ENCODE results near the gene RHOF.

RHOF gene

DNA sequence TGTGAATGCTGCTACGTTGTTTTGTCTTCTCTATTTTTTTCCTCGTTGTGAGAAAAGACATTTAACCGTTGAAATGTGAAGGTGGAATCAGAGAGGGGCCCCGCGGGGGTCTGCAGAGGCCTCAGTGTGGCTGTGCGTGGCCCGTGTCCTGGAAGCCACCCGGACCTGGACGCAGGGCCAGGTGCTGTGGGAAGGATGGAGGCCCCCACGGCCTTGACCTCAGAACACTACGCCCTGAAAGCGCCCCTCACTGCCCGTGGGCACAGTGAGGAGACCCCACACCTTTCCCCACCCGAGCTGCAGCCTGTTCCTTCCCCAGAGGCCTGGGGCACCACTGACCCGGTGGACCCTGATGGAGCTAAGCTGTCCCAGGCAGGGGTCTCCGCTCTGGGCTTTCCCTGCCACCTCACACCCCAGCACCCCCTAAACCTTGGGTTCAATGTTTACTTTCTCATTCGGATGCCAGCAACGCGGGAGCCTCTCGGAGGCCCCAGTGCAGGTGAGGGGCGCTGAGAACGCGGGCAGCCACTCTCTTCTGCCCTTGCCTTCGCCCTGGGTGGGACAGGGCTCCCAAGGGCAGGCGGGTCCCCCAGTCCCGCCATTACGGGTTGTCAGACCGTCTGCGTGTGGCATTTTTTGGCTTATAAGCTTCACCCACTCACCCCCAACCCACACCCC, 37.2 kb upstream of the RHOF start:
- no peak overlapping the region for H3K4me3 ChIP-seq (replicated peaks in 1 of 2; ENCODE audit: low read depth in 2 of 2, low read length in 2 of 2)
- TF ChIP-seq, protein P1, sequence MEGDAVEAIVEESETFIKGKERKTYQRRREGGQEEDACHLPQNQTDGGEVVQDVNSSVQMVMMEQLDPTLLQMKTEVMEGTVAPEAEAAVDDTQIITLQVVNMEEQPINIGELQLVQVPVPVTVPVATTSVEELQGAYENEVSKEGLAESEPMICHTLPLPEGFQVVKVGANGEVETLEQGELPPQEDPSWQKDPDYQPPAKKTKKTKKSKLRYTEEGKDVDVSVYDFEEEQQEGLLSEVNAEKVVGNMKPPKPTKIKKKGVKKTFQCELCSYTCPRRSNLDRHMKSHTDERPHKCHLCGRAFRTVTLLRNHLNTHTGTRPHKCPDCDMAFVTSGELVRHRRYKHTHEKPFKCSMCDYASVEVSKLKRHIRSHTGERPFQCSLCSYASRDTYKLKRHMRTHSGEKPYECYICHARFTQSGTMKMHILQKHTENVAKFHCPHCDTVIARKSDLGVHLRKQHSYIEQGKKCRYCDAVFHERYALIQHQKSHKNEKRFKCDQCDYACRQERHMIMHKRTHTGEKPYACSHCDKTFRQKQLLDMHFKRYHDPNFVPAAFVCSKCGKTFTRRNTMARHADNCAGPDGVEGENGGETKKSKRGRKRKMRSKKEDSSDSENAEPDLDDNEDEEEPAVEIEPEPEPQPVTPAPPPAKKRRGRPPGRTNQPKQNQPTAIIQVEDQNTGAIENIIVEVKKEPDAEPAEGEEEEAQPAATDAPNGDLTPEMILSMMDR (IDR thresholded peaks at IDR 0.05; ENCODE audit: low read depth, low read length): no peak
- DNase-seq (ENCODE audit: low read depth in 2 of 2): no peak

DNA sequence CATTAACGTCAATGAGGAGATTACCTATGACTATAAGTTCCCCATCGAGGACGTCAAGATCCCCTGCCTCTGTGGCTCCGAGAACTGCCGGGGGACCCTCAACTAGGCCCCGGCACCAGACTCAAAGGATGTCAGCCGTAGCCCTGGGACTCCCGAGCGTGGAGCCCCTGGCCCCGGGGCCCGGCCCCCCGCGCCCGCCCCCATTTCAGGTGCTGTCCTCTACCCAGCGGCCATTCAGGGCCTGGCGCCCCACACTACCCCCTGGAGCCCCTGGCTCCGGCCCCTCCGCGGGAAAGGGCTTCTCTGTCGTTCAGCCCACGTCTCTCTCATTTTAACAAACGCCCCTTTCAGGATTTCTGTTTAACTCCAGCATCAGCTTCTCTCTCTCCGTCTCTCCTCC, 36.6 kb upstream of the RHOF start:
- no peak for DNase-seq (ENCODE audit: low read depth in 2 of 2)
- TF ChIP-seq, protein P1 (IDR thresholded peaks at IDR 0.05; ENCODE audit: low read depth, low read length): no peak
- H3K4me3 ChIP-seq (replicated peaks in 1 of 2; ENCODE audit: low read depth in 2 of 2, low read length in 2 of 2): no peak overlapping the region

DNA sequence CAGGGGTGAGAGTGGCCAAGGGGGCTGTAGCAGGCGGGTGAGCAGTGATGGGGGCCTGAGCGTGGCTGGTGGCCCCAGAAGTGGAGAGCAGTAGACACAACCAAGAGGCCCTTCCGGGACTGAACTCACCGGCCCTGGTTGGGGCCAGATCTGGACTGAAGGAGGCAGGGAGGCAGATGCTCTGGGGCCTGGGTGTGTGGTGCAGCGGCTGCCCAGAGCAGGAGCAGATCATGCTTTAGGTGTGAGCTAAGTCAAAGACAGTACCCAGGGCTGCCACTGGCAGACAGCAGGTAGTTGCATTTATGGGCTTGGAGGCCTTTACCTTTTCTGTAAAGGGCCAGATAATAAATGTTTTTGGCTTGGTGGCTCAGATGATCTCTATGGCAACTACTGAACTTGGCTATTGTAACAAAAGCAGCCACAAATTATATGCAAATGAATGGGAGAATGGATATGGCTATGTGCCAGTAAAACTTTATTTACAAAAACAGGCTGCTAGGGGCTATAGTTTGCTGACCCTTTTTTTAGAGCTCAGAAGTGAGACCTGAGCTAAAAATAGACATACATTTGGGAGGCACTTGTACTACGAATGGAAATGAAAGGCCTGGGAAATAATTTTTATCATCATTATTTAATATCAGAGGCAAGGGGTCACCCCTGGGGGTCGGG, 35.9 kb upstream of the RHOF start:
- TF ChIP-seq, protein P1 (IDR thresholded peaks at IDR 0.05; ENCODE audit: low read depth, low read length): no peak
- no peak for DNase-seq (ENCODE audit: low read depth in 2 of 2)
- no peak overlapping the region for H3K4me3 ChIP-seq (replicated peaks in 1 of 2; ENCODE audit: low read depth in 2 of 2, low read length in 2 of 2)

DNA sequence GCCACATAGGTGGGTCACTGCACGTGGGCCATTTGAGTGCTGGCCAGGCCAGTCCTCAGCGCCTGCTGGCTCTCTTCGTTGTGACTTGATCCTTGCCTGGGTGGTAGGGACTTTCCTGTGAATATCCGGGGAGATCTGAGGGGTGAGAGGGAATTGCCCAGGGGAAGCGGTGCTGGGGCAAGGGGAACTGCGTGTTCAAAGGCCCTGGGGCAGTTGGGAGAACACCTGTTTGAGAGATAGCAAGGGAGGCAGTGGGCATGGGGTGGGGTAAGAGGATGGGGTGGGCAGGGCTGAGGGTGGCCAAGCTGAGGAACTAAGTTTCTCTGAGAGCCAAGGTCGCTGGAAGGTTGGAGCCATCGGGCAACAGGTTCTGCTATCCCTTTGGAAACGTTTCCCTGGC, 35.3 kb upstream of the RHOF start:
- DNase-seq (ENCODE audit: low read depth in 2 of 2): no peak
- TF ChIP-seq, protein P1 (IDR thresholded peaks at IDR 0.05; ENCODE audit: low read depth, low read length): no peak
- H3K4me3 ChIP-seq (replicated peaks in 1 of 2; ENCODE audit: low read depth in 2 of 2, low read length in 2 of 2): no peak overlapping the region

DNA sequence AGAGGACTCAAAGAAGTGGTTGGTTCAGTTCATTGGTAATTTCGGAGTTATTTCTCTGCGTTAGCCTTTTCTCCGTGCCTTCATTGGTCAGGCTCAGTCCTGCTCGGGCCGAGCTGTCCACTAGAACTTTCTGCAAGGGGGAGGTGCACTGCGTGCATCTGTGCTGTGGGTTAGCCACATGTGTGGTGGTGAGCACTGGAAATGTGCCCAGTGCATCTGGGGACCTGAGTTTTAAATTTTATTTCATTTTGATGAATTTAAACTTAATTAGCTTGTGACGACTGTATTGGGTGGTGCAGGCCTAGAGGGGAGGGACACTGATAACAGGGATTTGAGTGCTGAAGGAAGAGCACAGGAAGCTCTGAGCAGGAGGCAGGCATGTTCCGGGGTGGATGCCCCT, 34.8 kb upstream of the RHOF start:
- DNase-seq (ENCODE audit: low read depth in 2 of 2): no peak
- no peak overlapping the region for H3K4me3 ChIP-seq (replicated peaks in 1 of 2; ENCODE audit: low read depth in 2 of 2, low read length in 2 of 2)
- TF ChIP-seq, protein P1 (IDR thresholded peaks at IDR 0.05; ENCODE audit: low read depth, low read length): no peak

DNA sequence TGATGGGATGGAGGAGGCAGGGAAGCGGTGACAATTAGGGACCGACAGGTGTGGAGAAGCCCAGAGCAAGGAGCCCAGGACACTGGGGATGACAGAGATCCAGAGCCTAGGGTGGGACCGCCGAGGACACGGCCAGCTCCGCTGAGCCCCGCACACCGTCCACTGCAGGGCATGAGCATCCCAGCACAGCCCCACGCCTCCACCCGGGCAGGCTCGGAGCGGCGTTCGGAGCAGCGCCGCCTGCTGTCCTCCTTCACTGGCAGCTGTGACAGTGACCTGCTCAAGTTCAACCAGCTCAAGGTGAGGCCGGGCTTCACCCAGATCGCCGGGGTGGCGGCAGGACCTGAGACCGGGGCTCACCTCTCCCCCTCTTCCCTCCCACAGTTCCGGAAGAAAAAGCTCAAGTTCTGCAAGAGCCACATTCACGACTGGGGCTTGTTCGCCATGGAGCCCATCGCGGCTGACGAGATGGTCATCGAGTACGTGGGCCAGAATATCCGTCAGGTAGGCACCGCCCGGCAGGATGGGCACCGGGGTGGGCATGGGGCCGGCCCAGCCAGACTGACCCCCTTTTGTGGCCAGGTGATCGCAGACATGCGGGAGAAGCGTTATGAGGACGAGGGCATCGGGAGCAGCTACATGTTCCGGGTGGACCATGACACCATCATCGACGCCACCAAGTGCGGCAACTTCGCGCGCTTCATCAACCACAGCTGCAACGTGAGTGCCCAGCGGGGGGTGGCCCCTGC, 34.0 kb upstream of the RHOF start:
- TF ChIP-seq, protein P1 (IDR thresholded peaks at IDR 0.05; ENCODE audit: low read depth, low read length): no peak
- H3K4me3 ChIP-seq (replicated peaks in 1 of 2; ENCODE audit: low read depth in 2 of 2, low read length in 2 of 2): no peak overlapping the region
- DNase-seq (ENCODE audit: low read depth in 2 of 2): no peak
